Heart right ventricle (tissue), 16 donors: ENCODE measurements around the gene ACKR4. TPM values are rescaled to one million over a fixed set of nuclear protein-coding genes. Genes with fewer than 3 reads are reported as not detected.

ENCODE experiments used
- ATAC-seq, 8 donors: fragments of 200-7000 bp; cut with Tn5 transposase; one replicate each; pipeline ENCODE4 v1.9.1; 2020; ENCODE audit warnings: mild to moderate bottlenecking in 8 of 8, moderate library complexity in 8 of 8, moderate number of reproducible peaks in 1 of 8
- DNase-seq, 2 donors: peaks; one replicate each; pipeline ENCODE4 v3.0.0-alpha.2; 2020
- H3K27ac ChIP-seq, 10 donors: fragments of 200-600 bp; sonication (generic) in 2 of 10; one replicate each; pipeline versions ENCODE4 v1.5.0 to v1.8.0; 2020 to 2022; ENCODE audit warnings: mild to moderate bottlenecking in 3 of 10
- H3K27me3 ChIP-seq, 7 donors: fragments of 200-600 bp; one replicate each; pipeline ENCODE4 v1.8.0; 2021 to 2022; ENCODE audit warnings: mild to moderate bottlenecking in 2 of 7
- H3K36me3 ChIP-seq, 9 donors: fragments of 200-600 bp; sonication (generic) in 1 of 9; one replicate each; pipeline versions ENCODE4 v1.5.0 to v1.8.0; 2020 to 2022; ENCODE audit warnings: mild to moderate bottlenecking in 2 of 9
- H3K4me1 ChIP-seq, 9 donors: fragments of 200-600 bp; sonication (generic) in 1 of 9; one replicate each; pipeline versions ENCODE4 v1.5.0 to v1.8.0; 2020 to 2022; ENCODE audit warnings: mild to moderate bottlenecking in 4 of 9
- H3K4me3 ChIP-seq, 10 donors: fragments of 200-600 bp; sonication (generic) in 2 of 10; one replicate each; pipeline versions ENCODE4 v1.5.0 to v1.8.0; 2020 to 2022; ENCODE audit warnings: mild to moderate bottlenecking in 7 of 10, moderate library complexity in 2 of 10
- H3K9me3 ChIP-seq, 11 donors: fragments of 200-600 bp in 10 of 11; sonication (generic) in 2 of 11; one replicate each; pipeline versions ENCODE4 v1.5.0 to v1.8.0; 2013 to 2022; ENCODE audit warnings: mild to moderate bottlenecking in 2 of 11, control low read depth in 1 of 11, moderate library complexity in 1 of 11
- WGBS, 2 donors: extraction: QIAGEN DNeasy Blood & Tissue Kit; methylation state at CpG; one replicate each; pipeline ENCODE4 v1.1.7; 2013; ENCODE audit warnings: inconsistent platforms in 1 of 2; 5-methylcytosine and 5-hydroxymethylcytosine counted together
- intact Hi-C, 10 donors: fragments of 100-400 bp; cut with DNase I; formaldehyde crosslinking; loops; one replicate each; pipeline versions ENCODE4 v1.11.1 to v1.14.2; 2022
- polyA plus RNA-seq, 2 donors: library from polyadenylated mRNA; stranded (reverse); fragments of 200-250 nt; gene quantifications; one replicate each; pipeline ENCODE4 v1.2.3, GENCODE V29; 2013
- total RNA-seq, 10 donors: library from RNA; stranded (reverse); fragmentation: NEBNext Ultra II Directional in 3 of 10; extraction: Animal tissue kit (Norgen Biotek cat#: 25700) in 3 of 10; gene quantifications; one replicate each; pipeline versions ENCODE4 v1.2.1 to v1.2.4, GENCODE V29; 2021 to 2023
- TF ChIP-seq, protein P1 (sequence below), 9 donors: fragments of 200-600 bp; sonication (generic) in 2 of 9; IDR thresholded peaks; one replicate each; pipeline versions ENCODE4 v1.5.0 to v1.8.0; 2021 to 2022; ENCODE audit warnings: antibody characterized with exemption in 9 of 9, mild to moderate bottlenecking in 5 of 9, moderate library complexity in 1 of 9
- donor health status: Arrhythmogenic right ventricular cardiomyopathy.
- donor health status: ischemic (EF 13 %, LVEDD 7.1; RV severe dilation, severe dysfunction).
- donor health status: healthy with polysubstance abuse.
- donor health status: DM: no; HTN: yes; CAD: no.
- donor health status: DM: no; HTN: no; CAD: no.
- donor health status: ischemic (EF 25% LVEDD 6.9; RV normal size, moderate dysfunction).
- donor health status: ischemic (EF 25% LVEDD 5.7; RV mildly dilated, moderate dysfunction).
- donor health status: healthy.
- donor health status: DM: yes; HTN: yes; CAD: no.
- donor health status: Ischemic cardiomyopathy.
- donor health status: ischemic (EF 35%, LVEDD 5.7; RV mildly dilated, moderate dysfunction).
- donor health status: nonischemic (EF 11% LVEDD 7.7; RV severe dilation, severe dysfunction).
- donor health status: DM: yes; HTN: yes; CAD: no.
- donor health status: PGD.
- donor health status: ischemic (EF 29% LVEDD 5.4; RV normal size, mild dysfunction).
- donor health status: nonischemic (EF 23%, LVEDD 6.1; RV moderate dilation, normal function).

ACKR4 gene
- total and polyA plus RNA-seq, 12 donors: 0.47 to 3.6 (median 2.0) TPM

GRCh38 chr3:132643366-132643765, 46.3 kb downstream of the ACKR4 start:
- DNase-seq (no peak), ATAC-seq (peak in 2 of 8 donors; percentile 23 to 29)
- intact Hi-C loops: loop anchor here in 8 of 10 donors (2.0 to 10.0 kb wide), 4 partner anchors 106 to 289 kb away; no protein-coding TSS in a partner anchor

DNA sequence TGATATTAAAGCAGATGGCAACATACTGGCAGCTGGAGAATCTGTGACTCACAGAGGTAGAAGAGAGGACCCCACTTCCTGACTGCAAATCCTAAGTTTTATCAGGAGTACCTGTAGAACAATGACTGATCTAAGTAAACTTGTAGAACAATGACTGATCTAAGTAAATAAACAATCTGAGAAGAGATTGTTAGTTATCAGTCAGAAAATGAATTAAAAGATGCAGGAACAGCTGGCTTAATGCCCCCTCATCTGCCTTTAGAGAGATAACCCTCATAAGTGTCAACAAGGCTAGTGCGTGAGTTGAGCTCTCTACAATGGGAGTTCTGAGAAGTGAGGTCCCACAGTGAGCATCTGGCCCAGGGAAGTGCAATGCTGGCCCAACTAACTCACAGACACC, 48.0 kb downstream of the ACKR4 start:
- H3K4me1 ChIP-seq: peaks cover 0 to 11% (median 0%) of the 10 kb centered on the region in 9 donors
- ATAC-seq (no peak), DNase-seq (no peak)
- intact Hi-C loops: loop anchor here in 3 of 10 donors (10.0 kb wide), 1 partner anchor 290 kb away; no protein-coding TSS in a partner anchor
- TF ChIP-seq, protein P1, sequence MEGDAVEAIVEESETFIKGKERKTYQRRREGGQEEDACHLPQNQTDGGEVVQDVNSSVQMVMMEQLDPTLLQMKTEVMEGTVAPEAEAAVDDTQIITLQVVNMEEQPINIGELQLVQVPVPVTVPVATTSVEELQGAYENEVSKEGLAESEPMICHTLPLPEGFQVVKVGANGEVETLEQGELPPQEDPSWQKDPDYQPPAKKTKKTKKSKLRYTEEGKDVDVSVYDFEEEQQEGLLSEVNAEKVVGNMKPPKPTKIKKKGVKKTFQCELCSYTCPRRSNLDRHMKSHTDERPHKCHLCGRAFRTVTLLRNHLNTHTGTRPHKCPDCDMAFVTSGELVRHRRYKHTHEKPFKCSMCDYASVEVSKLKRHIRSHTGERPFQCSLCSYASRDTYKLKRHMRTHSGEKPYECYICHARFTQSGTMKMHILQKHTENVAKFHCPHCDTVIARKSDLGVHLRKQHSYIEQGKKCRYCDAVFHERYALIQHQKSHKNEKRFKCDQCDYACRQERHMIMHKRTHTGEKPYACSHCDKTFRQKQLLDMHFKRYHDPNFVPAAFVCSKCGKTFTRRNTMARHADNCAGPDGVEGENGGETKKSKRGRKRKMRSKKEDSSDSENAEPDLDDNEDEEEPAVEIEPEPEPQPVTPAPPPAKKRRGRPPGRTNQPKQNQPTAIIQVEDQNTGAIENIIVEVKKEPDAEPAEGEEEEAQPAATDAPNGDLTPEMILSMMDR (IDR thresholded peaks at IDR 0.05): no peak
- H3K27me3 ChIP-seq: no peaks in the 10 kb centered on the region
- H3K4me3 ChIP-seq: no peak overlapping the region
- no peaks in the 10 kb centered on the region for H3K9me3 ChIP-seq
- 72 to 78% methylated on average over 1 of the region's 1 CpG for WGBS, 2 donors
- H3K27ac ChIP-seq: no peak overlapping the region
- H3K36me3 ChIP-seq: peaks cover 0 to 32% (median 0%) of the 10 kb centered on the region in 9 donors

More at GRCh38 chr3:132643366-132643765, 46.3 kb downstream of the ACKR4 start:
- Histone ChIP-seq H3K27ac (no peak overlapping the region), H3K36me3 (peaks cover 0 to 49% (median 9%) of the 10 kb centered on the region in 9 donors), H3K9me3 (no peaks in the 10 kb centered on the region), H3K4me1 (peaks cover 0 to 11% (median 0%) of the 10 kb centered on the region in 9 donors), H3K4me3 (no peak overlapping the region), H3K27me3 (no peaks in the 10 kb centered on the region)
- 69 to 88% methylated on average over 2 of the region's 2 CpGs for WGBS, 2 donors
- TF ChIP-seq, protein P1 (IDR thresholded peaks at IDR 0.05): no peak

DNA sequence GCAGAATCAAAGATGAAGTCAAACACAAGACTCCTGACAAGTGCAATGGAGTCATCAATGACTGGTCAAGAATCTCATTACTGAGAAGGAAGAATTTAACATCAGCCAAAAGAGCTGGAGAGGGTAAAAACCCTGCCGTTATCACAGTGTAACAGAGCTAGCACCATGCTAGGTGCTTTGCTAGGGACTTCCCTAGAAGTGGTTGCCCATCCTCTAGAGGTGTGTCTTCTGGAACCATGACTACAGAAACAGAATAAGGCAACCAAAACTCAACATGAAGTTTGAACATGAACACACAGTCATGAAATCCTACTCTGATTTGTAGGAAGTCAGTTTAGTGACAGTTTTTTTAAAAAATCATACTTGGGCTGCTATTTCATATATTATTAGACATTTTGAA, 53.1 kb downstream of the ACKR4 start:
- Histone ChIP-seq H3K27ac (no peak overlapping the region), H3K4me1 (peaks cover 0 to 49% (median 27%) of the 10 kb centered on the region in 9 donors)
- 40 to 100% methylated on average over 1 of the region's 1 CpG for WGBS, 2 donors

More for the DNA sequence above, 53.1 kb downstream of the ACKR4 start:
- no peak for DNase-seq
- H3K27me3 ChIP-seq: no peaks in the 10 kb centered on the region
- H3K9me3 ChIP-seq: no peaks in the 10 kb centered on the region
- no peak for ATAC-seq
- no peak overlapping the region for H3K4me3 ChIP-seq
- intact Hi-C loops: loop anchor here in 1 of 10 donors (5.0 kb wide), 1 partner anchor 118 kb away; no protein-coding TSS in a partner anchor
- TF ChIP-seq, protein P1 (IDR thresholded peaks at IDR 0.05): no peak
- no peaks in the 10 kb centered on the region for H3K36me3 ChIP-seq

Other genes starting within 250 kb of the ACKR4 start
- 10 to 100 TPM; 26.7 to 40.5 (median 34.0) TPM for gene DNAJC13, start 179.8 kb upstream of the ACKR4 start, total RNA-seq
- gene DNAJC13, start 179.8 kb upstream of the ACKR4 start, polyA plus RNA-seq: 1 to 10 TPM; 6.3 to 8.9 TPM
- gene ACAD11, start 62.5 kb downstream of the ACKR4 start, total RNA-seq: 10 to 100 TPM; 11.8 to 31.2 (median 22.2) TPM
- gene ACAD11, start 62.5 kb downstream of the ACKR4 start, polyA plus RNA-seq: 10 to 100 TPM in 1 of 2 donors, 1 to 10 TPM in 1; 7.6 to 30.6 TPM
- gene UBA5, start 63.1 kb downstream of the ACKR4 start, total RNA-seq: 10 to 100 TPM; 29.8 to 42.2 (median 37.6) TPM
- gene UBA5, start 63.1 kb downstream of the ACKR4 start, polyA plus RNA-seq: 10 to 100 TPM; 31.1 to 43.1 TPM
- gene NPHP3, start 125.1 kb downstream of the ACKR4 start, total RNA-seq: 10 to 100 TPM in 6 of 10 donors, 1 to 10 TPM in 4; 6.6 to 13.7 (median 10.2) TPM
- gene NPHP3, start 125.1 kb downstream of the ACKR4 start, polyA plus RNA-seq: 10 to 100 TPM in 1 of 2 donors, 1 to 10 TPM in 1; 3.8 to 21.3 TPM